GM18519 (cell line): ENCODE measurements around the gene CHMP1B.

Source experiments
- ATAC-seq: cut with Tn5 transposase; IDR thresholded peaks from one replicate; pipeline ENCODE4 v1.9.1; 2021; ENCODE audit warnings: mild to moderate bottlenecking, moderate library complexity; ENCODE audit not compliant: unreplicated experiment, low FRiP score

Gene CHMP1B

GRCh38 chr18:11865071-11865470 lies 13.9 kb downstream of the CHMP1B start:
- ATAC-seq, result no peak

- no peak for ATAC-seq
Observed at GRCh38 chr18:11866329-11866728, 15.1 kb downstream of the CHMP1B start.

- ATAC-seq, result no peak
Observed at GRCh38 chr18:11866764-11867163, 15.6 kb downstream of the CHMP1B start.

- ATAC-seq, result no peak
Observed at GRCh38 chr18:11868230-11868629, 17.0 kb downstream of the CHMP1B start.

GRCh38 chr18:11871501-11871900 lies 20.3 kb downstream of the CHMP1B start:
- no peak for ATAC-seq

- no peak for ATAC-seq
Observed at GRCh38 chr18:11872479-11873136, 21.4 kb downstream of the CHMP1B start.

GRCh38 chr18:11873670-11874340 lies 22.6 kb downstream of the CHMP1B start:
- no peak for ATAC-seq

- ATAC-seq, result no peak
Observed at GRCh38 chr18:11874676-11875075, 23.5 kb downstream of the CHMP1B start.

- ATAC-seq, result no peak
Observed at GRCh38 chr18:11877497-11878135, 26.4 kb downstream of the CHMP1B start.

GRCh38 chr18:11880586-11881304 lies 29.5 kb downstream of the CHMP1B start:
- no peak for ATAC-seq

- no peak for ATAC-seq
Observed at GRCh38 chr18:11882636-11883035, 31.4 kb downstream of the CHMP1B start.

GRCh38 chr18:11883153-11883552 lies 31.9 kb downstream of the CHMP1B start:
- ATAC-seq, result peak; percentile 69

GRCh38 chr18:11884396-11885030 lies 33.3 kb downstream of the CHMP1B start:
- ATAC-seq, result no peak

GRCh38 chr18:11885278-11885947 lies 34.2 kb downstream of the CHMP1B start:
- ATAC-seq, result no peak

GRCh38 chr18:11886577-11887110 lies 35.4 kb downstream of the CHMP1B start:
- no peak for ATAC-seq

GRCh38 chr18:11887328-11888128 lies 36.3 kb downstream of the CHMP1B start:
- ATAC-seq, result no peak

GRCh38 chr18:11888726-11889125 lies 37.5 kb downstream of the CHMP1B start:
- no peak for ATAC-seq

- no peak for ATAC-seq
Observed at GRCh38 chr18:11889284-11889683, 38.1 kb downstream of the CHMP1B start.

GRCh38 chr18:11891737-11892136 lies 40.5 kb downstream of the CHMP1B start:
- ATAC-seq, result no peak
